Upper lobe of left lung (tissue), 6 donors: Measurements from ENCODE around the gene FANCC. TPM values are rescaled to one million over a fixed set of nuclear protein-coding genes. Genes with fewer than 3 reads are reported as not detected.

Source experiments
- ATAC-seq, 2 donors: fragments of 200-7000 bp; cut with Tn5 transposase; one replicate each; pipeline ENCODE4 v1.9.1; 2022; ENCODE audit warnings: mild to moderate bottlenecking in 2 of 2, moderate library complexity in 2 of 2; ENCODE audit not compliant: low FRiP score in 2 of 2
- DNase-seq, 2 donors: peaks; one replicate each; pipeline ENCODE4 v3.0.0-alpha.2; 2019 to 2020
- H3K27ac ChIP-seq, 4 donors: fragments of 200-600 bp; sonication (generic); one replicate each; pipeline ENCODE4 v1.5.1; 2016 to 2019
- H3K27me3 ChIP-seq, 4 donors: fragments of 200-600 bp; sonication (generic); one replicate each; pipeline ENCODE4 v1.5.1; 2017 to 2019
- H3K36me3 ChIP-seq, 4 donors: fragments of 200-600 bp; sonication (generic); one replicate each; pipeline ENCODE4 v1.5.1; 2016 to 2019
- H3K4me1 ChIP-seq, 4 donors: fragments of 200-600 bp; sonication (generic); one replicate each; pipeline ENCODE4 v1.5.1; 2018 to 2019
- H3K4me3 ChIP-seq, 4 donors: fragments of 200-600 bp; sonication (generic); one replicate each; pipeline ENCODE4 v1.5.1; 2017 to 2019; ENCODE audit warnings: mild to moderate bottlenecking in 2 of 4, moderate library complexity in 1 of 4
- H3K9me3 ChIP-seq, 4 donors: fragments of 200-600 bp; sonication (generic); one replicate each; pipeline ENCODE4 v1.5.1; 2018 to 2019
- CTCF ChIP-seq, 6 experiments: fragments of 450-650 bp in 4 of 6; fragments of 200-600 bp in 2 of 6; sonication (generic) in 2 of 6; IDR thresholded peaks; one replicate each; pipeline ENCODE4 v1.5.1; 2016 to 2019; ENCODE audit warnings: antibody characterized with exemption in 6 of 6
- EP300 ChIP-seq, 4 donors: sonication (generic); formaldehyde crosslinking; IDR thresholded peaks; one replicate each; pipeline ENCODE4 v1.5.1; 2017; ENCODE audit warnings: antibody characterized with exemption in 4 of 4, control low read depth in 2 of 4
- POLR2A ChIP-seq, 4 donors: fragments of 450-650 bp; IDR thresholded peaks; one replicate each; pipeline ENCODE4 v1.5.1; 2016 to 2017; ENCODE audit warnings: antibody characterized with exemption in 4 of 4, mild to moderate bottlenecking in 2 of 4
- POLR2AphosphoS5 ChIP-seq, 2 donors: sonication (generic); formaldehyde crosslinking; IDR thresholded peaks; one replicate each; pipeline ENCODE4 v1.5.1; 2017; ENCODE audit warnings: antibody characterized with exemption in 2 of 2
- WGBS, 2 donors: methylation state at CpG; one replicate each; pipeline ENCODE4 v1.1.5; 2017 to 2018; 5-methylcytosine and 5-hydroxymethylcytosine counted together
- total RNA-seq, 6 donors: library from RNA; depleted of rRNA in 4 of 6; stranded (reverse); fragments of >200 nt in 4 of 6; gene quantifications; one replicate each; pipeline versions ENCODE4 v1.1.0 to v1.2.1, GENCODE V29; 2016 to 2021
- donor health status: DM: no; HTN: no; CAD: no; lungs with moderate emphysema.
- donor health status: DM: no; HTN: yes; CAD: no; lungs with severe emphysema.

Gene FANCC
- total RNA-seq, 6 donors from 2014 or later = 6.7 to 27.2 (median 10.8) TPM

DNA sequence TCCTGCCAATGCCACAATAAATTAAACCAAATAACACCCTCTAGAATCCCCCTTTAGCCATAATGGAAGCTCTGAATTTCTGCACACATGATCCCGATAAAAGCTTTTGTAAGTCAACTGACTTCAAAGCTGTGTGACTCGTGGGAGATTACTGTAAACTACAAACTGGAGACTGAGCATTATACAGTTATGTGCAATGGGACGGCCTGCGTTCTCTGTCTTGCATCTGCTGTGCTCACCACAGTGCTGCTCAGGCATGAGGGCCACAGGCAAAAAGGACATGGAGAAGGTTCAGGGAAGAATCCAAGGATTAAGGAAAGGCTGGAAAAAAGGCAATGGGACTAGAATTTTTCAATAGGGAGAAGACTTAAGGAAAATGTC lies 184.2 kb downstream of the FANCC start:
- 87 to 92% methylated on average over 4 of the region's 4 CpGs for WGBS, 2 donors
- Histone ChIP-seq H3K4me3 (no peak overlapping the region), H3K27ac (no peak overlapping the region), H3K4me1 (peaks cover 13 to 21% (median 14%) of the 10 kb centered on the region in 4 donors), H3K27me3 (no peaks in the 10 kb centered on the region), H3K36me3 (peaks cover 0 to 5% (median 0%) of the 10 kb centered on the region in 4 donors), H3K9me3 (no peaks in the 10 kb centered on the region)
- DNase-seq (no peak), ATAC-seq (no peak)
- no peak for TF ChIP-seq POLR2A (IDR thresholded peaks at IDR 0.05)
- TF ChIP-seq CTCF (IDR thresholded peaks at IDR 0.05) = no peak
- TF ChIP-seq POLR2AphosphoS5 (IDR thresholded peaks at IDR 0.05) = no peak
- no peak for TF ChIP-seq EP300 (IDR thresholded peaks at IDR 0.05)

- TF ChIP-seq EP300 (IDR thresholded peaks at IDR 0.05) (no peak), CTCF (IDR thresholded peaks at IDR 0.05) (no peak), POLR2AphosphoS5 (IDR thresholded peaks at IDR 0.05) (no peak), POLR2A (IDR thresholded peaks at IDR 0.05) (no peak)
- no peak overlapping the region for H3K4me3 ChIP-seq
- H3K36me3 ChIP-seq = peaks cover 0 to 5% (median 0%) of the 10 kb centered on the region in 4 donors
- H3K4me1 ChIP-seq = peaks cover 13 to 22% (median 16%) of the 10 kb centered on the region in 4 donors
- 87 to 90% methylated on average over 16 to 17 of the region's 17 CpGs for WGBS, 2 donors
- no peak for DNase-seq
- no peaks in the 10 kb centered on the region for H3K27me3 ChIP-seq
- H3K9me3 ChIP-seq = no peaks in the 10 kb centered on the region
- ATAC-seq = no peak
- no peak overlapping the region for H3K27ac ChIP-seq
These were observed 184.9 kb downstream of the FANCC start for GRCh38 chr9:95132366-95133324.

DNA sequence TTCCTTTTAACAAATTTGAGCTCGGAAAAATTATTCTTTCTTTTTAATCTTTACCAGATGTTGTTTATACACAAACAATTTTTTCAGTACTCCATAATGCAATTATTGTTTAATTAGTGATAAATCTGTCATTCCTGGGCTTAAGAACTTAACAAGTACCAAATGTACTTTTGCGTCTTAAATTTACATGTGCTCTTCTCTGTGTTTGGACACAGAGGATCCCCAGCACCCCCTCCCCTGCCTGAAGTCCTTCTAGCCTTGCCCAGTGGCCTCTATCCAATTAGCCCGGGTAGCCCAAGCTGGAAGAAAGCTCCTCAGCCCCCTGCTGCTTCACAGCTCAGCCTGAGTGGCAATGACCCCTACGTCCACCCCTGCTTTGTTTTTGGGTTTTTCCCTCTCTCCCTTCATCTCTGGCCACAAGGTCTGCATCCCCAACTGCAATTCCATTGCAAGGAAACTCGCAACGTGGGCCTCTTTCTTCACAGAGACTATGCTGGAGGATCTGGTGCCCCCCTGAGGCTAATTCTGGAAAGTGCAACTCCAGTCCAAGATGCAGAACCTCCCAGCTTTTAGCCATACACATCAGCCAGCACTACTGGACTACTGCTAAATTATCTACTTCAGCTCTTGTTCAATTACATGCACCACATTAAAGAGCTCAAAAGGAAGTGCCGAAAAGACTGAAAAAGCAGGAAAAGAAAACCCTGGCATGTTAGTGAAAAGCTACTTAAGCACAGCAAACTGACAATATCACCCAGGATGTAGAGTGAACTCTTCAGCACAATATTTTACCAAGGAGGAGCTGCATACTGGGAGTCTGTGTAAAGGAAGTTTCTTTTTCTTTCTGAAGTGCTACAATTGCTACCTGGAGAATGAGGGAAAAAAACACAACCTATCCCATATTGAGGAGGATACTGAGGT lies 186.2 kb downstream of the FANCC start:
- H3K27me3 ChIP-seq = no peaks in the 10 kb centered on the region
- H3K4me3 ChIP-seq = no peak overlapping the region
- DNase-seq (peak in 1 of 2 donors; percentile 60), ATAC-seq (peak; percentile 66 to 72)
- peaks cover 0 to 5% (median 0%) of the 10 kb centered on the region in 4 donors for H3K36me3 ChIP-seq
- H3K4me1 ChIP-seq = peaks cover 19 to 26% (median 22%) of the 10 kb centered on the region in 4 donors
- no peaks in the 10 kb centered on the region for H3K9me3 ChIP-seq
- no peak overlapping the region for H3K27ac ChIP-seq
- TF ChIP-seq POLR2A (IDR thresholded peaks at IDR 0.05) (no peak), EP300 (IDR thresholded peaks at IDR 0.05) (no peak), POLR2AphosphoS5 (IDR thresholded peaks at IDR 0.05) (no peak), CTCF (IDR thresholded peaks at IDR 0.05) (peak; percentile 63 to 86 (median 74))
- WGBS, 2 donors = 29 to 35% methylated on average over 7 of the region's 7 CpGs

- Histone ChIP-seq H3K27me3 (no peaks in the 10 kb centered on the region), H3K4me1 (peaks cover 19 to 26% (median 23%) of the 10 kb centered on the region in 4 donors), H3K27ac (peak overlapping the region in 1 of 4 donors; percentile 17), H3K4me3 (no peak overlapping the region), H3K9me3 (no peaks in the 10 kb centered on the region), H3K36me3 (peaks cover 0 to 5% (median 0%) of the 10 kb centered on the region in 4 donors)
- DNase-seq = no peak
- no peak for ATAC-seq
- 28 to 45% methylated on average over 5 of the region's 5 CpGs for WGBS, 2 donors
- TF ChIP-seq POLR2A (IDR thresholded peaks at IDR 0.05) = no peak
- TF ChIP-seq POLR2AphosphoS5 (IDR thresholded peaks at IDR 0.05) = no peak
- TF ChIP-seq EP300 (IDR thresholded peaks at IDR 0.05) = no peak
- no peak for TF ChIP-seq CTCF (IDR thresholded peaks at IDR 0.05)
These were observed 187.0 kb downstream of the FANCC start for GRCh38 chr9:95130484-95130883.
